Duodenal mucosa (tissue), 2 donors: ENCODE measurements around the gene PDCD10.

Source experiments
- H3K27ac ChIP-seq: one replicate; pipeline ENCODE4 v1.7.0; 2013; ENCODE audit warnings: low read depth, low read length
- H3K27me3 ChIP-seq, 2 donors: one replicate each; pipeline ENCODE4 v1.7.0; 2013; ENCODE audit warnings: low read length in 2 of 2, control low read depth in 1 of 2; ENCODE audit not compliant: insufficient read depth in 2 of 2, control insufficient read depth in 1 of 2
- H3K36me3 ChIP-seq, 2 donors: one replicate each; pipeline ENCODE4 v1.7.0; 2013; ENCODE audit warnings: low read length in 2 of 2, control low read depth in 1 of 2; ENCODE audit not compliant: insufficient read depth in 2 of 2, control insufficient read depth in 1 of 2
- H3K4me1 ChIP-seq, 2 donors: one replicate each; pipeline ENCODE4 v1.7.0; 2013; ENCODE audit warnings: low read length in 2 of 2, control low read depth in 1 of 2; ENCODE audit not compliant: insufficient read depth in 2 of 2, control insufficient read depth in 1 of 2
- H3K4me3 ChIP-seq, 2 donors: one replicate each; pipeline ENCODE4 v1.7.0; 2013; ENCODE audit warnings: low read length in 2 of 2, low read depth in 1 of 2
- H3K9ac ChIP-seq, 2 donors: one replicate each; pipeline ENCODE4 v1.7.0; 2013; ENCODE audit warnings: low read length in 2 of 2, low read depth in 1 of 2
- H3K9me3 ChIP-seq, 2 donors: one replicate each; pipeline ENCODE4 v1.7.0; 2013; ENCODE audit warnings: low read length in 2 of 2, control low read depth in 1 of 2; ENCODE audit not compliant: control insufficient read depth in 1 of 2

PDCD10 gene

GRCh38 chr3:167691366-167691765, 43.3 kb downstream of the PDCD10 start:
- Histone ChIP-seq H3K27me3 (no peaks in the 10 kb centered on the region), H3K27ac (no peak overlapping the region), H3K4me1 (no peaks in the 10 kb centered on the region), H3K4me3 (no peak overlapping the region), H3K36me3 (peaks cover 11 to 35% of the 10 kb centered on the region in 2 donors), H3K9me3 (no peaks in the 10 kb centered on the region), H3K9ac (no peak overlapping the region)

- Histone ChIP-seq H3K27me3 (no peaks in the 10 kb centered on the region), H3K9ac (no peak overlapping the region), H3K9me3 (no peaks in the 10 kb centered on the region), H3K36me3 (peaks cover 13 to 36% of the 10 kb centered on the region in 2 donors), H3K4me3 (no peak overlapping the region), H3K4me1 (no peaks in the 10 kb centered on the region), H3K27ac (no peak overlapping the region)
Observed at GRCh38 chr3:167684388-167684993, 50.2 kb downstream of the PDCD10 start.

- H3K9me3 ChIP-seq: peaks cover 0 to 3% of the 10 kb centered on the region in 2 donors
- H3K27ac ChIP-seq: no peak overlapping the region
Observed at GRCh38 chr3:167679526-167679925, 55.2 kb downstream of the PDCD10 start.

DNA sequence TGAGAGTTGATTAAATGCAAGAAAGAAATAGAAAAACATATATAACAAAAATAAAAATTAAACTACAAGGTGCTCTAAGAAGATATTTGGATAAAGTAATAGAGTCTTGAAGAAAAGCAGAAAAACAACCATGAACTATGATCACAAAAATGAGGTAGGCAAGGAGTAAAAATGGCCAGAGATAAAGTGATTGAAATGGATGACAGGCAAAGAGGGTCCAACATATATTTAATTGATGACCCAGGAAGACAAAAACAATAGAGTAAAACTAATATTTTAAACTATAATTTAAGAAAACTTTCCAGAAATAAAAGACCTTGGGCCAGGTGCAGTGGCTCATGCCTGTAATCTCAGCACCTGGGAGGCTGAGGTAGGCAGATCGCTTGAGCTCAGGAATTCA, 58.8 kb downstream of the PDCD10 start:
- Histone ChIP-seq H3K36me3 (peaks cover 15 to 16% of the 10 kb centered on the region in 2 donors), H3K27me3 (no peaks in the 10 kb centered on the region), H3K27ac (no peak overlapping the region), H3K9ac (no peak overlapping the region), H3K9me3 (peaks cover 0 to 3% of the 10 kb centered on the region in 2 donors), H3K4me3 (no peak overlapping the region), H3K4me1 (no peaks in the 10 kb centered on the region)

More at GRCh38 chr3:167679526-167679925, 55.2 kb downstream of the PDCD10 start:
- Histone ChIP-seq H3K4me3 (no peak overlapping the region), H3K27me3 (no peaks in the 10 kb centered on the region), H3K9ac (no peak overlapping the region), H3K36me3 (peaks cover 15 to 31% of the 10 kb centered on the region in 2 donors), H3K4me1 (no peaks in the 10 kb centered on the region)

- no peak overlapping the region for H3K9ac ChIP-seq
- H3K36me3 ChIP-seq: peaks cover 11 to 15% of the 10 kb centered on the region in 2 donors
Observed at GRCh38 chr3:167673221-167673620, 61.5 kb downstream of the PDCD10 start.

GRCh38 chr3:167671878-167672427, 62.7 kb downstream of the PDCD10 start:
- Histone ChIP-seq H3K9me3 (peaks cover 0 to 3% of the 10 kb centered on the region in 2 donors), H3K36me3 (peaks cover 11 to 15% of the 10 kb centered on the region in 2 donors), H3K4me1 (peaks cover 4 to 7% of the 10 kb centered on the region in 2 donors), H3K27me3 (no peaks in the 10 kb centered on the region), H3K9ac (no peak overlapping the region), H3K27ac (no peak overlapping the region), H3K4me3 (no peak overlapping the region)

More at GRCh38 chr3:167673221-167673620, 61.5 kb downstream of the PDCD10 start:
- no peak overlapping the region for H3K27ac ChIP-seq
- H3K4me3 ChIP-seq: no peak overlapping the region
- peaks cover 4 to 7% of the 10 kb centered on the region in 2 donors for H3K4me1 ChIP-seq
- H3K27me3 ChIP-seq: no peaks in the 10 kb centered on the region
- peaks cover 0 to 3% of the 10 kb centered on the region in 2 donors for H3K9me3 ChIP-seq

- Histone ChIP-seq H3K4me3 (no peak overlapping the region), H3K4me1 (peaks cover 4 to 7% of the 10 kb centered on the region in 2 donors), H3K9me3 (no peaks in the 10 kb centered on the region), H3K27me3 (no peaks in the 10 kb centered on the region), H3K27ac (no peak overlapping the region), H3K36me3 (peaks cover 3 to 4% of the 10 kb centered on the region in 2 donors), H3K9ac (no peak overlapping the region)
Observed at GRCh38 chr3:167669699-167670098, 65.0 kb downstream of the PDCD10 start.

DNA sequence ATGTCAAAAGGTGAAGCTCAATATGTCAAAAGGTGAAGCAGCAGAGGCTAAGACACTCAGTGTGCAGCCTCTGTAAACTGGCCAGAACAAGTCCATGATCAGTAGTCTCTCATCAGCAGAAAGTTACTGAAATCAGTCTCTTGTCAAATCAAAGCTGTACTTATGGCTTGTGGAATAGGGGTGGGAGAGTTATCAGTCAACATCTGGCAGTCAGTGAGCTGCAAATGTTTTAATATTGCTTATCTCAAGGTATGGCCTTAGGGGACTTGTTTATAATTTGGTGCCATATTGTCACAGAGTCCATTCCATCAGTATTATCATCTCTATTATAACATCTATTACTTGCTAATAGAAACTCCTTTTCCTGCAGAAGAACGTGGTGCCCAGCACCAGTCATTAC, 66.0 kb downstream of the PDCD10 start:
- Histone ChIP-seq H3K9ac (no peak overlapping the region), H3K4me3 (no peak overlapping the region), H3K27ac (no peak overlapping the region), H3K27me3 (no peaks in the 10 kb centered on the region), H3K36me3 (peaks cover 3 to 4% of the 10 kb centered on the region in 2 donors), H3K4me1 (peaks cover 4 to 7% of the 10 kb centered on the region in 2 donors), H3K9me3 (no peaks in the 10 kb centered on the region)

DNA sequence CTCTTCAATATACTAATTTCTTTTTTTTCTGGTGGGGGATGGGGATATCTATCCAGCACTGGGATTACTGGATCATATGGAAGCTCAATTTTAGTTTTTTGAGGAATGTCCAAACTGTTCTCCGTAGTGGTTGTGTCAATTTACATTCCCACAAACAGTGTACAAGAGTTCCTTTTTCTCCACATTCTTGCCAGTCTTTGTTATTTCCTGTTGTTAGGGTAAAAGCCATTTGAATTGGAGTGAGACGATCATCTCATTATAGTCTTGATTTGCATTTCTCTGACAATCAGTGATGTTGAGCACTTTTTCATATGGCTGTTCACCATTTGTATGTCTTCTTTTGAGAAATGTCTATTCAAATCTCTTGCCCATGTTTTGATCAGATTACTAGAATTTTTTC, 68.1 kb downstream of the PDCD10 start:
- Histone ChIP-seq H3K4me3 (no peak overlapping the region), H3K9ac (no peak overlapping the region), H3K27ac (no peak overlapping the region), H3K36me3 (no peaks in the 10 kb centered on the region), H3K27me3 (no peaks in the 10 kb centered on the region), H3K9me3 (no peaks in the 10 kb centered on the region), H3K4me1 (peaks cover 4 to 7% of the 10 kb centered on the region in 2 donors)

- Histone ChIP-seq H3K4me1 (peaks cover 2 to 4% of the 10 kb centered on the region in 2 donors), H3K36me3 (no peaks in the 10 kb centered on the region), H3K9ac (no peak overlapping the region), H3K4me3 (no peak overlapping the region), H3K27me3 (no peaks in the 10 kb centered on the region), H3K9me3 (no peaks in the 10 kb centered on the region), H3K27ac (no peak overlapping the region)
Observed at GRCh38 chr3:167662919-167663400, 71.7 kb downstream of the PDCD10 start.
